Liver (tissue), 3 donors: ENCODE results near the gene NEUROG2.

Experiments used
- EGR1 ChIP-seq, 2 donors: IDR thresholded peaks; 2 replicates each; pipeline ENCODE4 v1.6.1; 2016 to 2018; ENCODE audit warnings: antibody characterized with exemption in 2 of 2, low read depth in 2 of 2
- FOXA1 ChIP-seq: IDR thresholded peaks from 2 replicates; pipeline ENCODE4 v1.6.1; 2016; ENCODE audit warnings: antibody characterized with exemption
- GABPA ChIP-seq, 2 donors: IDR thresholded peaks in 1 of 2; conservative IDR thresholded peaks in 1 of 2; 2 replicates each; pipeline ENCODE4 v1.6.1; 2016; ENCODE audit warnings: antibody characterized with exemption in 2 of 2, mild to moderate bottlenecking in 1 of 2, moderate library complexity in 1 of 2
- HNF4G ChIP-seq: IDR thresholded peaks from 2 replicates; pipeline ENCODE4 v1.6.1; 2016; ENCODE audit warnings: antibody characterized with exemption
- JUND ChIP-seq, 2 donors: IDR thresholded peaks; 2 replicates each; pipeline ENCODE4 v1.6.1; 2016; ENCODE audit warnings: antibody characterized with exemption in 2 of 2
- NR2F2 ChIP-seq: IDR thresholded peaks from 2 replicates; pipeline ENCODE4 v1.6.1; 2016; ENCODE audit warnings: antibody characterized with exemption
- RAD21 ChIP-seq, 2 donors: IDR thresholded peaks; 2 replicates each; pipeline ENCODE4 v1.6.1; 2016; ENCODE audit warnings: antibody characterized with exemption in 2 of 2, mild to moderate bottlenecking in 2 of 2
- TAF1 ChIP-seq: conservative IDR thresholded peaks from 2 replicates; pipeline ENCODE4 v1.6.1; 2016; ENCODE audit warnings: antibody characterized with exemption, mild to moderate bottlenecking
- YY1 ChIP-seq: IDR thresholded peaks from 2 replicates; pipeline ENCODE4 v1.6.1; 2016; ENCODE audit warnings: antibody characterized with exemption, mild to moderate bottlenecking
- TF ChIP-seq, protein P1 (sequence below): fragments of 150-350 bp; IDR thresholded peaks from 2 replicates; pipeline ENCODE4 v1.5.1; 2017; ENCODE audit warnings: improper control_type of control experiment, low read depth, low read length; ENCODE audit not compliant: missing input control
- TF ChIP-seq, protein P2 (sequence below): IDR thresholded peaks from 2 replicates; pipeline ENCODE4 v1.6.1; 2016; ENCODE audit warnings: antibody characterized with exemption
- TF ChIP-seq, protein P3 (sequence below): IDR thresholded peaks from 2 replicates; pipeline ENCODE4 v1.6.1; 2016; ENCODE audit warnings: antibody characterized with exemption
- donor health status: healthy.
- donor health status: healthy.

DNA sequence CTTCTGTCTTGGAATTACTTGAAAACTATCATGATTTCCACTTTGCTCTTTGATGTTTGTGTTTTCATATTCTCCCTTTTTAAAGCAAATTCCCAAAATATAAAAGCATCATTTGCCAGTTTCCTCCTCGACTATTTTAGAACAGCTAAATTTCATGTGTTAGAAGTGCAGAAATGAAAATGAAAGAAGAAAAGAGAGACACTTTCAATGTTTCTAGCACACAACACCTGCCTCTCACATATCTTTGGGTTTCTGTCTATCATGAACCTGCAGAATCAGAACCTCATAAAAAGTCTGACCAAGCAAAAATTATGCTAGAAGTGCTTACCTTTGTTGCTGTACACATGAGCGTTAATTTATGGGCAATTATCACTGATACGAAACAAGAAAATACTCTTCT lies 1.9 kb upstream of the NEUROG2 start:
- TF ChIP-seq RAD21 (IDR thresholded peaks at IDR 0.05): no peak
- TF ChIP-seq, protein P1, sequence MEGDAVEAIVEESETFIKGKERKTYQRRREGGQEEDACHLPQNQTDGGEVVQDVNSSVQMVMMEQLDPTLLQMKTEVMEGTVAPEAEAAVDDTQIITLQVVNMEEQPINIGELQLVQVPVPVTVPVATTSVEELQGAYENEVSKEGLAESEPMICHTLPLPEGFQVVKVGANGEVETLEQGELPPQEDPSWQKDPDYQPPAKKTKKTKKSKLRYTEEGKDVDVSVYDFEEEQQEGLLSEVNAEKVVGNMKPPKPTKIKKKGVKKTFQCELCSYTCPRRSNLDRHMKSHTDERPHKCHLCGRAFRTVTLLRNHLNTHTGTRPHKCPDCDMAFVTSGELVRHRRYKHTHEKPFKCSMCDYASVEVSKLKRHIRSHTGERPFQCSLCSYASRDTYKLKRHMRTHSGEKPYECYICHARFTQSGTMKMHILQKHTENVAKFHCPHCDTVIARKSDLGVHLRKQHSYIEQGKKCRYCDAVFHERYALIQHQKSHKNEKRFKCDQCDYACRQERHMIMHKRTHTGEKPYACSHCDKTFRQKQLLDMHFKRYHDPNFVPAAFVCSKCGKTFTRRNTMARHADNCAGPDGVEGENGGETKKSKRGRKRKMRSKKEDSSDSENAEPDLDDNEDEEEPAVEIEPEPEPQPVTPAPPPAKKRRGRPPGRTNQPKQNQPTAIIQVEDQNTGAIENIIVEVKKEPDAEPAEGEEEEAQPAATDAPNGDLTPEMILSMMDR: no peak
- TF ChIP-seq, protein P2, sequence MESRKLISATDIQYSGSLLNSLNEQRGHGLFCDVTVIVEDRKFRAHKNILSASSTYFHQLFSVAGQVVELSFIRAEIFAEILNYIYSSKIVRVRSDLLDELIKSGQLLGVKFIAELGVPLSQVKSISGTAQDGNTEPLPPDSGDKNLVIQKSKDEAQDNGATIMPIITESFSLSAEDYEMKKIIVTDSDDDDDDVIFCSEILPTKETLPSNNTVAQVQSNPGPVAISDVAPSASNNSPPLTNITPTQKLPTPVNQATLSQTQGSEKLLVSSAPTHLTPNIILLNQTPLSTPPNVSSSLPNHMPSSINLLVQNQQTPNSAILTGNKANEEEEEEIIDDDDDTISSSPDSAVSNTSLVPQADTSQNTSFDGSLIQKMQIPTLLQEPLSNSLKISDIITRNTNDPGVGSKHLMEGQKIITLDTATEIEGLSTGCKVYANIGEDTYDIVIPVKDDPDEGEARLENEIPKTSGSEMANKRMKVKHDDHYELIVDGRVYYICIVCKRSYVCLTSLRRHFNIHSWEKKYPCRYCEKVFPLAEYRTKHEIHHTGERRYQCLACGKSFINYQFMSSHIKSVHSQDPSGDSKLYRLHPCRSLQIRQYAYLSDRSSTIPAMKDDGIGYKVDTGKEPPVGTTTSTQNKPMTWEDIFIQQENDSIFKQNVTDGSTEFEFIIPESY: no peak
- TF ChIP-seq, protein P3, sequence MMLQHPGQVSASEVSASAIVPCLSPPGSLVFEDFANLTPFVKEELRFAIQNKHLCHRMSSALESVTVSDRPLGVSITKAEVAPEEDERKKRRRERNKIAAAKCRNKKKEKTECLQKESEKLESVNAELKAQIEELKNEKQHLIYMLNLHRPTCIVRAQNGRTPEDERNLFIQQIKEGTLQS: no peak
- no peak for TF ChIP-seq HNF4G
- TF ChIP-seq EGR1 (IDR thresholded peaks at IDR 0.05; ENCODE audit: low read depth in 2 of 2): no peak
- TF ChIP-seq TAF1: no peak
- TF ChIP-seq NR2F2: no peak
- no peak for TF ChIP-seq JUND (IDR thresholded peaks at IDR 0.05)
- TF ChIP-seq YY1: no peak
- no peak for TF ChIP-seq FOXA1
- no peak for TF ChIP-seq GABPA (IDR thresholded peaks at IDR 0.05 in 1 of 2, conservative IDR thresholded peaks at IDR 0.05 in 1 of 2)
